CD4-positive, alpha-beta T cell (primary cell): ENCODE data around the gene CBFA2T3. TPM values are rescaled to one million over a fixed set of nuclear protein-coding genes. Genes with fewer than 3 reads are reported as not detected.

ENCODE experiments used
- ATAC-seq: fragments of 200-7000 bp; cut with Tn5 transposase; one replicate; pipeline ENCODE4 v1.10.0; 2022; ENCODE audit warnings: mild to moderate bottlenecking; ENCODE audit not compliant: poor library complexity
- CTCF ChIA-PET: fragments of 350-600 bp; sonication (Branson Sonifier 250); formaldehyde crosslinking; loops from one replicate; lab custom pipeline; 2021; ENCODE audit warnings: antibody characterized with exemption, inconsistent platforms; lab: Charles Lee
- POLR2A ChIA-PET: fragments of 350-600 bp; sonication (Branson Sonifier 250); formaldehyde crosslinking; loops from one replicate; lab custom pipeline; 2021; ENCODE audit warnings: antibody characterized with exemption, inconsistent platforms; lab: Charles Lee
- DNase-seq, 14 experiments: peaks; one replicate each; pipeline ENCODE4 v3.0.0-alpha.2; 2013 to 2020; ENCODE audit warnings: mixed read lengths in 2 of 14
- H3K27ac ChIP-seq, 2 donors: one replicate each; pipeline versions ENCODE4 v1.5.1 to v1.7.0; 2013; ENCODE audit warnings: low read length in 2 of 2, low read depth in 1 of 2, mild to moderate bottlenecking in 1 of 2
- H3K27me3 ChIP-seq, 2 experiments: 1 replicate in 1 of 2; 2 replicates in 1 of 2; pipeline versions ENCODE4 v1.6.1 to v1.7.0; 2013; ENCODE audit warnings: low read length in 2 of 2, control low read depth in 1 of 2, mild to moderate bottlenecking in 1 of 2, moderate library complexity in 1 of 2; ENCODE audit not compliant: insufficient read depth in 2 of 2, control insufficient read depth in 1 of 2
- H3K36me3 ChIP-seq: one replicate; pipeline ENCODE4 v1.6.1; 2013; ENCODE audit warnings: low read length, control low read depth; ENCODE audit not compliant: insufficient read depth
- H3K4me1 ChIP-seq: one replicate; pipeline ENCODE4 v1.6.1; 2013; ENCODE audit warnings: low read length, control low read depth; ENCODE audit not compliant: insufficient read depth
- H3K4me3 ChIP-seq: one replicate; pipeline ENCODE4 v1.5.1; 2013; ENCODE audit warnings: mild to moderate bottlenecking, low read length, moderate library complexity
- H3K9me3 ChIP-seq, 2 experiments: 1 replicate in 1 of 2; 2 replicates in 1 of 2; pipeline versions ENCODE4 v1.6.1 to v1.7.0; 2013; ENCODE audit warnings: low read length in 2 of 2, mild to moderate bottlenecking in 2 of 2, control low read depth in 1 of 2, moderate library complexity in 1 of 2; ENCODE audit not compliant: control insufficient read depth in 1 of 2, insufficient read depth in 1 of 2
- H3K27ac Mint-ChIP-seq: one replicate; pipeline ENCODE4 v1.8.0; 2020; ENCODE audit warnings: mixed read lengths
- H3K27me3 Mint-ChIP-seq: one replicate; pipeline ENCODE4 v1.8.0; 2021; ENCODE audit warnings: mixed read lengths
- H3K36me3 Mint-ChIP-seq: one replicate; pipeline ENCODE4 v1.8.0; 2021; ENCODE audit warnings: low read depth, mixed read lengths
- H3K4me1 Mint-ChIP-seq: one replicate; pipeline ENCODE4 v1.8.0; 2021; ENCODE audit warnings: low read depth, mixed read lengths
- H3K4me3 Mint-ChIP-seq: one replicate; pipeline ENCODE4 v1.8.0; 2020; ENCODE audit warnings: mild to moderate bottlenecking, mixed read lengths
- H3K9me3 Mint-ChIP-seq: one replicate; pipeline ENCODE4 v1.8.0; 2020; ENCODE audit warnings: mixed read lengths
- intact Hi-C, 2 experiments: fragments of 100-400 bp; cut with DNase I in 1 of 2; cut with micrococcal nuclease in 1 of 2; formaldehyde crosslinking; loops; one replicate each; pipeline versions ENCODE4 v1.15.1 to v1.9.0; 2023 to 2025; cut with DNase I, micrococcal nuclease
- total RNA-seq, 174 experiments: library from RNA in 2 of 174; stranded (reverse) in 2 of 174; gene quantifications; one replicate each; pipeline ENCODE4 v1.2.3 and lab custom pipeline; 2021 to 2026
- TF ChIP-seq, protein P1 (sequence below): fragments of 200-600 bp; IDR thresholded peaks from one replicate; pipeline ENCODE4 v1.8.0; 2022; ENCODE audit warnings: antibody characterized with exemption, mild to moderate bottlenecking

CBFA2T3 gene
- total RNA-seq, 2 experiments from 2014 or later = 0.80 to 1.6 TPM

DNA sequence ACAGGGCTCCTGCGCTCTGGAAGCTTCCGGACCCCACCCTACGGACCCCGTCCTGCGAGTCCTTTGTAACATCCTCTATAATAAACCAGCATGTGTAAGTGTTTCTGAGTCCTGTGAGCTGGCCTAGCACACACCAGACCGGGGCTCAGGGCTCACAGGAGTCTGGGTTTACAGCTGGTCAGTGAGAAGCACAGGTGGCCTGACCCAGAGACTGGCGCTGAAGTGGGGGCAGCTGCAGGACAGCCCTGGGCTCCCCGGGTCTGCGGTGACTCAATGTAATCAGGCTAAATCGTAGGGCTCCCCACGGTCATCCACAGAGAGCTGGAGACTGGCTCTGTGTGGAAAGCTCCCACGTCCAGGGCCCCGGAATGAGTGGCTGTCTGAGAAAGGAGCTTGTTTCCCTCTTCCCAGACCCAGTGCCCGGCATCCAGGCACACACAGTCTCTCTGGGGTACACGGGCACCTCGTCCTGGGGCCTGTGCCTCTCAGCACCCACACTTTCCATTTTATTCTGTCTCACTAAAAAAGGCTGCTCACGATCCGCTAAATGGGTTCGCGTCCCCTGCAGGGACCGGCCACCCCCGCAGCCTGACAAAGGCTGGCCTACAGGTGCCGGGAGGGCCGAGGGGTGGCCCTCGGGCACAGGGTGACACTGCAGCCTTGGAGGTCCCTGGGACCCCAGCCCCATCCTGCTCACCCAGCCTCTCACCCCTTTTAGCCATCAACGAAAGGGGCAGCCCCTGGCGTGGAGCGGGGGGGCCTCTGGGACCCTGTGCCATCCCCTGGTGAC lies 18.9 kb upstream of the CBFA2T3 start:
- POLR2A ChIA-PET = no interaction called here
- Histone ChIP-seq H3K27ac (no peak overlapping the region), H3K9me3 (peaks cover 12 to 47% of the 10 kb centered on the region in 2 experiments), H3K27me3 (peaks cover 0 to 2% of the 10 kb centered on the region in 2 experiments), H3K4me1 (peaks cover 30% of the 10 kb centered on the region), H3K36me3 (no peaks in the 10 kb centered on the region), H3K4me3 (no peak overlapping the region)
- no peaks in the 10 kb centered on the region for H3K36me3 Mint-ChIP-seq
- H3K27ac Mint-ChIP-seq = no peak overlapping the region
- H3K4me3 Mint-ChIP-seq = no peak overlapping the region
- no peak for DNase-seq
- intact Hi-C loops = no loop called here
- H3K27me3 Mint-ChIP-seq = peaks cover 14% of the 10 kb centered on the region
- H3K4me1 Mint-ChIP-seq = peaks cover 21% of the 10 kb centered on the region
- CTCF ChIA-PET = no interaction called here
- no peak for ATAC-seq
- TF ChIP-seq, protein P1, sequence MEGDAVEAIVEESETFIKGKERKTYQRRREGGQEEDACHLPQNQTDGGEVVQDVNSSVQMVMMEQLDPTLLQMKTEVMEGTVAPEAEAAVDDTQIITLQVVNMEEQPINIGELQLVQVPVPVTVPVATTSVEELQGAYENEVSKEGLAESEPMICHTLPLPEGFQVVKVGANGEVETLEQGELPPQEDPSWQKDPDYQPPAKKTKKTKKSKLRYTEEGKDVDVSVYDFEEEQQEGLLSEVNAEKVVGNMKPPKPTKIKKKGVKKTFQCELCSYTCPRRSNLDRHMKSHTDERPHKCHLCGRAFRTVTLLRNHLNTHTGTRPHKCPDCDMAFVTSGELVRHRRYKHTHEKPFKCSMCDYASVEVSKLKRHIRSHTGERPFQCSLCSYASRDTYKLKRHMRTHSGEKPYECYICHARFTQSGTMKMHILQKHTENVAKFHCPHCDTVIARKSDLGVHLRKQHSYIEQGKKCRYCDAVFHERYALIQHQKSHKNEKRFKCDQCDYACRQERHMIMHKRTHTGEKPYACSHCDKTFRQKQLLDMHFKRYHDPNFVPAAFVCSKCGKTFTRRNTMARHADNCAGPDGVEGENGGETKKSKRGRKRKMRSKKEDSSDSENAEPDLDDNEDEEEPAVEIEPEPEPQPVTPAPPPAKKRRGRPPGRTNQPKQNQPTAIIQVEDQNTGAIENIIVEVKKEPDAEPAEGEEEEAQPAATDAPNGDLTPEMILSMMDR = no peak
- H3K9me3 Mint-ChIP-seq = peaks cover 6% of the 10 kb centered on the region

DNA sequence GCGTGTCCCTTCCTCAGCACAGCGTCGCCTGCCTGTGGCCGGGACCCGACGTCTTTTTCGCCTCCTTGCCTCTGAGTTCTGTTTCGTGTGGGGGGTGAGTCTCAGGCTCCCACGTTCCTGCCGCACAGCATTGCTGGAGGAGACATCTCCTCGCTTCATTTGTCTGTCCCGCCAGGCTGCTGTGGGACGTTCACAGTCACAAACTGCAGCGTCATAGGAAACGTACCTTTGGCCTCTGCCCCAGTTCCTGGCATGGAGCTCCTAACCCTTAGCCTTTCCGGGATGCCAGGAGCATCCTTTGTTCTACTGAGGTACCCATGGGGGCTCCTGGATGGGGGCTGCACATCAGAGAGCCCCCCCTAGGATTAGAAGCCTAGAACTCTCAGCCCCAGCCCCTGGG lies 18.2 kb upstream of the CBFA2T3 start:
- ChIA-PET CTCF (no interaction called here), POLR2A (no interaction called here)
- Mint-ChIP-seq H3K4me3 (no peak overlapping the region), H3K9me3 (peaks cover 6% of the 10 kb centered on the region), H3K4me1 (peaks cover 20% of the 10 kb centered on the region), H3K27ac (no peak overlapping the region), H3K36me3 (no peaks in the 10 kb centered on the region), H3K27me3 (peaks cover 11% of the 10 kb centered on the region)
- intact Hi-C loops = no loop called here
- Histone ChIP-seq H3K27ac (no peak overlapping the region), H3K4me3 (no peak overlapping the region), H3K36me3 (no peaks in the 10 kb centered on the region), H3K27me3 (peaks cover 0 to 2% of the 10 kb centered on the region in 2 experiments), H3K4me1 (peaks cover 29% of the 10 kb centered on the region), H3K9me3 (peaks cover 12 to 39% of the 10 kb centered on the region in 2 experiments)
- DNase-seq = no peak
- TF ChIP-seq, protein P1 = no peak
- no peak for ATAC-seq

GRCh38 chr16:88994695-88995094 lies 17.7 kb upstream of the CBFA2T3 start:
- Histone ChIP-seq H3K36me3 (no peaks in the 10 kb centered on the region), H3K4me1 (peaks cover 25% of the 10 kb centered on the region), H3K4me3 (no peak overlapping the region), H3K9me3 (peaks cover 12 to 35% of the 10 kb centered on the region in 2 experiments), H3K27ac (no peak overlapping the region), H3K27me3 (peaks cover 0 to 2% of the 10 kb centered on the region in 2 experiments)
- H3K9me3 Mint-ChIP-seq = peaks cover 4% of the 10 kb centered on the region
- ATAC-seq (no peak), DNase-seq (no peak)
- H3K27me3 Mint-ChIP-seq = peaks cover 6% of the 10 kb centered on the region
- TF ChIP-seq, protein P1 = no peak
- ChIA-PET POLR2A (no interaction called here), CTCF (no interaction called here)
- peaks cover 15% of the 10 kb centered on the region for H3K4me1 Mint-ChIP-seq
- H3K27ac Mint-ChIP-seq = no peak overlapping the region
- H3K36me3 Mint-ChIP-seq = no peaks in the 10 kb centered on the region
- H3K4me3 Mint-ChIP-seq = no peak overlapping the region
- intact Hi-C loops = no loop called here
